RKO (cell line): Measurements from ENCODE around the gene CHRNG.

Experiments used
- DNase-seq: peaks from one replicate; pipeline ENCODE4 v3.0.0-alpha.2; 2016; ENCODE audit warnings: low spot score

CHRNG gene

GRCh38 chr2:232506709-232507108, 32.8 kb upstream of the CHRNG start:
- no peak for DNase-seq

GRCh38 chr2:232508251-232508650, 31.2 kb upstream of the CHRNG start:
- no peak for DNase-seq

- no peak for DNase-seq
Observed at GRCh38 chr2:232511336-232511890, 28.1 kb upstream of the CHRNG start.

GRCh38 chr2:232512602-232513001, 26.9 kb upstream of the CHRNG start:
- no peak for DNase-seq

GRCh38 chr2:232513353-232513752, 26.1 kb upstream of the CHRNG start:
- no peak for DNase-seq

DNA sequence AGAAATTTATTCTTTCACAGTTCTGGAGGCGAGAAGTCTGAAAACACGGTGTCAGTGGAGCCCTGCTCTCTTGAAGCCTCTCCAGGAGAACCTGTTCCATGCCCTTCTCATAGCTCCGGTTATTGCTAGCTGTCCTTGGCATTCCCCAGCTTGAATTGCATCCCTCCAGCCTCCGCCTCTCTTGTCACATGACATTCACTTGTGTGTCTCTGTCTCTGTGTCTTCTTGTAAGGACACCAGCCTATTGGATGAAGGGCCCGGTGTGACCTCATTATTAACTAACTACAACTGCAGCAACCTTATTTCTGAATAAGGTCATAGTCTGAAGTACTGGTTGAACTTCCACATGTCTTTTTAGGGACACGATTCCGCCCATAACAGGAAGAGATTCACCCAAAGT, 23.9 kb upstream of the CHRNG start:
- no peak for DNase-seq

GRCh38 chr2:232516551-232516950, 22.9 kb upstream of the CHRNG start:
- no peak for DNase-seq

- DNase-seq = no peak
Observed at GRCh38 chr2:232518844-232519243, 20.6 kb upstream of the CHRNG start.

DNA sequence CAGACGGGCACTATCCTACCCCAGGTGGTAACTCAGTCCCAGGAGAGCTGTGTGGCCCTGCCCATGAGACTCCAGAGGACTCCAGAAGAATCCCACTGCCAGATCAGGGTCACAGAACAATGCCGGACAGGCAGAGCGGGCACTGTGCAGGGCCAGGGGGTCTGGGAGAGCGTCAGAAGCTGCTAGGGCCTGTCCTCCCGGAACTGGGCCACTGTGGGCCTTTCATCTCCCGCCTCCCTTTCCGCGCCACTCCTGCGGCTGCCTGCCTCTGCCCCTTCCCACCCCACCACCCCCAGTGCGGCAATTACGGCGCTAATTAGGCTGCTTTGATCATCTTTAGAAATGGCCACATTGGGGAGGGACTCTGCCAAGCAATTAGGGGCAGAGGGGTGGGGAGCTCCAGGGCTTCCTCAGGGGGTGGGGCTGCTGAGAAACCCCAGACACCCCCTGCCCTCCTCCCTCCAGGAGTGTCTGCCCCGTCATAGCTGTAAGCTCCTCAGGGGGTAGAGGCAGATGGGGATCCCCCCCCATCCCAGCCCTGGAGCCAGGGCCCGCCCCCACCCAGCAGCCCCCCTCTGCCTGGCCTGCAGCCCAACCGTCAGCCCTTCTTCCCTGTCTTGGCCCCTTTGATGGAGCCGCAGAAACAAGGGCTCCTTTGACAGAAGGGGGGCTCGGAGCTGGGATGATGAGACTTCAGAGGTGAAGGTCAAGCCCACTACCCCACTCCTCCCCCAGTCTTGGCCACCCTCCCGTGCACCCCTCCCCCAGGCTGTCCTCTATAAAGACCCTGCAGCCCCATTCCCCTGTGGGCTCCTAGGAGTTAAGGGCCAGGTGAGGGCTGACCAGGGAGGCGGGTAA, 19.7 kb upstream of the CHRNG start, which contains the start of gene PRSS56:
Gene PRSS56 (plus strand): TSS at position 808 of the 858 bp plus-strand sequence. CDS start 211 bp downstream, outside the sequence.
- no peak for DNase-seq

DNA sequence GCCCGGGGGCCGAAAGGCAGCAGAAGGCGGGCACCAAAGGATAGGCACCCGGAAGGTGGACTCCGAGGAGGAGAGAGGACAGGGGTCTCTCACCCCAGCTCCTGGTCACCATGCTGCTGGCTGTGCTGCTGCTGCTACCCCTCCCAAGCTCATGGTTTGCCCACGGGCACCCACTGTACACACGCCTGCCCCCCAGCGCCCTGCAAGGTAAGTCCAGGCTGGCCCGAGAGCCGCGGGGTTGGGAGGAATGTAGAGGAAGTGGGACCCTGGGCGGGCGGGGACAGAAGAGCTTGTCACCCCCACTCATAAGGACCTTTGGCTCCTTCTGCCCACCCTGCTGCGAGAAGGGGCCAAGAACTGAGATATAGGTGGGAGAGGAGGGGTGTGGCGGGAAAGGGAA, 19.0 kb upstream of the CHRNG start:
- DNase-seq = no peak

- no peak for DNase-seq
Observed at GRCh38 chr2:232521098-232521497, 18.4 kb upstream of the CHRNG start.

DNA sequence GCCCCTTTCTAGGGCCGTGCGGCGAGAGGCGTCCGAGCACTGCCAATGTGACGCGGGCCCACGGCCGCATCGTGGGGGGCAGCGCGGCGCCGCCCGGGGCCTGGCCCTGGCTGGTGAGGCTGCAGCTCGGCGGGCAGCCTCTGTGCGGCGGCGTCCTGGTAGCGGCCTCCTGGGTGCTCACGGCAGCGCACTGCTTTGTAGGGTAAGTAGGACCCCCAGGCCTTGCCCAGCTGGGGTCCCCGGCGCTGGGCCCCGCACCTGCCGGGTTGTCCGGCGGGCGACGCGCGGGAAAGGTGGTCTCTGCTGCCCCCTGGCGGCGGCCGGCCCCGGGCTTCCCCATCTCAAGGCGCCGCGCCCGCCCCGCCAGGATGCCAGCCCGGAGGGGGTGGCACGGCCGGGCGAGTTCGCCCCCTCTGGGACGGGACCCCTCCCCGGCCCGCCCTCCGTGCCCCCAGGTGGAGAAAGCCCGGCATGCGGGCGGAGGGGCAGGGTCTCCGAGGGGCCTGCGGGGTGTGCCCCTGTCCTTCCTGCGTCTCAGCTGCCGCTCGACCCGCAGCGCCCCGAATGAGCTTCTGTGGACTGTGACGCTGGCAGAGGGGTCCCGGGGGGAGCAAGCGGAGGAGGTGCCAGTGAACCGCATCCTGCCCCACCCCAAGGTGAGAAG, 17.4 kb upstream of the CHRNG start:
- peak; percentile 19 for DNase-seq

DNA sequence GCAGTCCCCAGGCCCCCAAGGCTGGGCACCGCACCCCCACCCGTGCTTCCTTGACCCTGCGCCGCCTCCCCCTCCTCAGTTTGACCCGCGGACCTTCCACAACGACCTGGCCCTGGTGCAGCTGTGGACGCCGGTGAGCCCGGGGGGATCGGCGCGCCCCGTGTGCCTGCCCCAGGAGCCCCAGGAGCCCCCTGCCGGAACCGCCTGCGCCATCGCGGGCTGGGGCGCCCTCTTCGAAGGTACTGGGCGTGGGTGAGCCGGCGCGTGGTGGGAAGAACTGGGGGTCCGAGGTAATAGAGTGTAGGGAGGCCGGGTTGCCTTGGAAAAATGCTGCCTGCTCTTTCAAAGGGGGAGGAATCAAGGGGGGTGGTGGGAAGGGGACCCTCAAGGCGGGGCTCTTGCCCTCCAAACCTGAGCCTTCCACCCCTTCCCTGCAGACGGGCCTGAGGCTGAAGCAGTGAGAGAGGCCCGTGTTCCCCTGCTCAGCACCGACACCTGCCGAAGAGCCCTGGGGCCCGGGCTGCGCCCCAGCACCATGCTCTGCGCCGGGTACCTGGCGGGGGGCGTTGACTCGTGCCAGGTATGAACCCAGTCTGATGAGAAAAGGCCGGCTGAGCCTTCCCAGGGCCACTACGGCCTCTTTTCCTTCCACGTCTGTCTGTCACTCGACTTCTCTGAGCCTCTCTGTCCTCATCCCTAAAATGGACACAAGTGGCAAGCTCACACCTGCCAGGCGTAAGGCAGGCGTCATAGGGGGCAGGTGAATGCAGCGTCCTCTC, 16.7 kb upstream of the CHRNG start:
- no peak for DNase-seq

DNA sequence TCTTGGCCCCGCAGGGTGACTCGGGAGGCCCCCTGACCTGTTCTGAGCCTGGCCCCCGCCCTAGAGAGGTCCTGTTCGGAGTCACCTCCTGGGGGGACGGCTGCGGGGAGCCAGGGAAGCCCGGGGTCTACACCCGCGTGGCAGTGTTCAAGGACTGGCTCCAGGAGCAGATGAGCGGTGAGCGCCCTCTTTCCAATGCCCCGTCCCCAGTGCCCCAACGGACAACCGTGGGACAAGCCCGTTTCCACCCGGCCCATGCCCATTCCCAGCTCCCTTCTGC, 16.1 kb upstream of the CHRNG start:
- DNase-seq = no peak

- DNase-seq = no peak
Observed at GRCh38 chr2:232523682-232524597, 15.6 kb upstream of the CHRNG start.

GRCh38 chr2:232524771-232525170, 14.7 kb upstream of the CHRNG start:
- DNase-seq = no peak

DNA sequence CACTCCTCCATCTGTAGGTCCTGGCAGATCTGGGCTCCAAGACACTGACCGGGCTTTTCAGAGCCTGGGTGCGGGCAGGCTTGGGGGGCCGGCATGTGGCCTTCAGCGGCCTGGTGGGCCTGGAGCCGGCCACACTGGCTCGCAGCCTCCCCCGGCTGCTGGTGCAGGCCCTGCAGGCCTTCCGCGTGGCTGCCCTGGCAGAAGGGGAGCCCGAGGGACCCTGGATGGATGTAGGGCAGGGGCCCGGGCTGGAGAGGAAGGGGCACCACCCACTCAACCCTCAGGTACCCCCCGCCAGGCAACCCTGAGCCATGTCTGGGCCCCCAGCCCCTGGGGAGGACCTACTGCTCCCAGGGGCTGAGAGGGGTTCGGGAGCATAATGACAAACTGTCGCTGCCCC, 14.3 kb upstream of the CHRNG start:
- no peak for DNase-seq

DNA sequence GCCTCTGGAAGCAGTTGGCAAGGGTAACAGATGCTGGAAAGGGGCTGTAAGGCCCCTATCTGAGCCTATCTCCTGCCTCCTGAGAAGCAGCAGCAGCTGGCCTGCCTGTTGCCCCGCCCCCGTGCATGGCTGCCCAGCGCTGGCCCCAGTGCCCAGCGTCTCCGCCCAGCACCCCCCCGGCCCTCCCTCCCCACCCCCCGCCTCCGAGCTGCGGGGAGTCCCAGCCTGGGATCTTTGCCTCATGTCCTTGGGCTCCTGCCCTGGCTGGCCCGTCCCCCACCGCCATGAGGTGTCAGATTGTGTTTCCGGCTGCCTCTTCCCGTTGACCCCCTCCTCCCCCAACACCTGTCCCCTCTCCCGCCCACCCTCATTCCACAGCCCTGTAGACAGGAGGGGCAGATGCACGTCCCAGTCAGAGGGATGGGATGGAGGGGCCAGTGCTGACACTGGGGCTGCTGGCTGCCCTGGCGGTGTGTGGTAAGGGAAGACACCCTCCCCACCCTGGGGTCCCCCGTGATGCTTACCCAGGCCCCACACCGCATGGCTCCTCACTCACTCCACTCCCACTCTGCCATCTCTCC, 13.6 kb upstream of the CHRNG start, which contains the start of gene CHRND:
Gene CHRND (plus strand): TSS at position 370 of the 581 bp plus-strand sequence. CDS start 56 bp downstream, at position 426.
- DNase-seq = no peak

GRCh38 chr2:232526372-232526941, 13.0 kb upstream of the CHRNG start:
- DNase-seq = no peak

- DNase-seq = no peak
Observed at GRCh38 chr2:232527905-232528470, 11.5 kb upstream of the CHRNG start.
